Right lobe of liver (tissue), 4 donors: ENCODE results near the gene RASSF5.

Source experiments
- CTCF ChIP-seq, 4 donors: fragments of 200-600 bp in 3 of 4; fragments of 450-650 bp in 1 of 4; IDR thresholded peaks; one replicate each; pipeline versions ENCODE4 v1.5.1 to v1.8.0; 2016 to 2022; ENCODE audit warnings: antibody characterized with exemption in 4 of 4, mild to moderate bottlenecking in 2 of 4
- POLR2A ChIP-seq: fragments of 450-650 bp; IDR thresholded peaks from one replicate; pipeline ENCODE4 v1.6.1; 2017; ENCODE audit warnings: antibody characterized with exemption, mild to moderate bottlenecking
- donor health status: DM: no; HTN: no; CAD: no.
- donor health status: DM: no; HTN: no; CAD: no.
- donor health status: DM: no; HTN: yes; CAD: no.

- TF ChIP-seq POLR2A (no peak), CTCF (IDR thresholded peaks at IDR 0.05) (no peak)
Measured at GRCh38 chr1:206563367-206564207, 56.3 kb downstream of the RASSF5 start.
